GM23248 (cell line): ENCODE measurements around the gene TEAD2. TPM values are rescaled to one million over a fixed set of nuclear protein-coding genes. Genes with fewer than 3 reads are reported as not detected.

Experiments used
- DNase-seq: peaks from one replicate; pipeline ENCODE4 v3.0.0-alpha.2; 2015
- H2AFZ ChIP-seq: fragments of 200-600 bp; sonication (generic); 2 replicates; pipeline ENCODE4 v1.6.1; 2016; ENCODE audit warnings: antibody characterized with exemption
- H3F3A ChIP-seq: fragments of 200-600 bp; sonication (generic); 2 replicates; pipeline ENCODE4 v1.6.1; 2016; ENCODE audit warnings: mild to moderate bottlenecking, antibody characterized with exemption, mixed run types; ENCODE audit not compliant: insufficient read depth
- H3K27ac ChIP-seq: fragments of 200-600 bp; sonication (generic); 2 replicates; pipeline ENCODE4 v1.5.1; 2016; ENCODE audit warnings: mild to moderate bottlenecking
- H3K27me3 ChIP-seq: fragments of 200-600 bp; sonication (generic); replicated peaks from 2 replicates; pipeline ENCODE4 v1.6.1; 2016; ENCODE audit warnings: mild to moderate bottlenecking; ENCODE audit not compliant: insufficient read depth
- H3K36me3 ChIP-seq: fragments of 200-600 bp; sonication (generic); 2 replicates; pipeline ENCODE4 v1.6.1; 2016; ENCODE audit warnings: low read depth, mild to moderate bottlenecking
- H3K4me1 ChIP-seq: fragments of 200-600 bp; sonication (generic); 2 replicates; pipeline ENCODE4 v1.6.1; 2016; ENCODE audit warnings: mild to moderate bottlenecking; ENCODE audit not compliant: insufficient read depth
- H3K4me2 ChIP-seq: fragments of 200-600 bp; sonication (generic); one replicate; pipeline ENCODE4 v1.6.1; 2016; ENCODE audit warnings: mild to moderate bottlenecking; ENCODE audit not compliant: unreplicated experiment
- H3K4me3 ChIP-seq: fragments of 200-600 bp; sonication (generic); 2 replicates; pipeline ENCODE4 v1.5.1; 2016; ENCODE audit warnings: mild to moderate bottlenecking
- H3K79me2 ChIP-seq: fragments of 200-600 bp; sonication (generic); 2 replicates; pipeline ENCODE4 v1.6.1; 2016; ENCODE audit warnings: mild to moderate bottlenecking; ENCODE audit not compliant: insufficient read depth
- H3K9ac ChIP-seq: fragments of 200-600 bp; sonication (generic); 2 replicates; pipeline ENCODE4 v1.6.1; 2016; ENCODE audit warnings: mild to moderate bottlenecking
- H3K9me2 ChIP-seq: fragments of 200-600 bp; sonication (generic); 2 replicates; pipeline ENCODE4 v1.6.1; 2016; ENCODE audit warnings: mixed run types, mild to moderate bottlenecking, moderate library complexity; ENCODE audit not compliant: insufficient read depth
- H3K9me3 ChIP-seq: fragments of 200-600 bp; sonication (generic); one replicate; pipeline ENCODE4 v1.6.1; 2017; ENCODE audit warnings: low read depth
- H4K20me1 ChIP-seq: fragments of 200-600 bp; sonication (generic); 2 replicates; pipeline ENCODE4 v1.6.0; 2016; ENCODE audit not compliant: insufficient read depth
- EZH2 ChIP-seq: fragments of 200-600 bp; sonication (generic); IDR thresholded peaks from 2 replicates; pipeline ENCODE4 v1.6.1; 2018; ENCODE audit warnings: antibody characterized with exemption, mild to moderate bottlenecking; ENCODE audit not compliant: insufficient read depth, poor library complexity, severe bottlenecking
- EZH2phosphoT487 ChIP-seq: fragments of 200-600 bp; sonication (generic); IDR thresholded peaks from 2 replicates; pipeline ENCODE4 v1.6.1; 2018; ENCODE audit warnings: antibody characterized with exemption, moderate library complexity, mild to moderate bottlenecking, low read depth; ENCODE audit not compliant: insufficient read depth
- WGBS, 2 experiments: methylation state at CpG; one replicate each; pipeline ENCODE4 v1.1.6; 2015 to 2017; ENCODE audit warnings: low lambda C conversion rate in 2 of 2, low coverage in 1 of 2; ENCODE audit errors: missing lambda C conversion rate in 2 of 2; 5-methylcytosine and 5-hydroxymethylcytosine counted together
- in situ Hi-C: fragments of 300-500 bp; cut with MboI; formaldehyde crosslinking; loops from 2 replicates; pipeline ENCODE4 v1.15.0; 2020
- polyA plus RNA-seq: library from polyadenylated mRNA; unstranded; fragments of >200 nt; fragmentation: Nextera tagmentation; extraction: Ambion mirVana; gene quantifications from 2 replicates; pipeline ENCODE4 v1.2.1, GENCODE V29; 2016
- total RNA-seq: library from RNA; depleted of rRNA; stranded (reverse); fragments of >200 nt; shearing (Covaris generic); gene quantifications from 2 replicates; pipeline ENCODE4 v1.2.3, GENCODE V29; 2014

Gene TEAD2
- total and polyA plus RNA-seq, 2 experiments from 2014 or later, result 7.8 to 18.7 TPM

GRCh38 chr19:49398931-49399330 is 36.7 kb upstream of the TEAD2 start:
- H3K4me1 ChIP-seq, result no peaks in the 10 kb centered on the region
- no peaks in the 10 kb centered on the region for H3K79me2 ChIP-seq
- H3K27me3 ChIP-seq, result no peaks in the 10 kb centered on the region; the same call in 1 of the 2 replicates
- H3K36me3 ChIP-seq, result no peaks in the 10 kb centered on the region
- in situ Hi-C loops, result no loop called here
- H4K20me1 ChIP-seq, result no peaks in the 10 kb centered on the region
- no peaks in the 10 kb centered on the region for H3K9me3 ChIP-seq
- no peak overlapping the region for H3K27ac ChIP-seq
- H2AFZ ChIP-seq, result no peak overlapping the region
- H3K9ac ChIP-seq, result no peak overlapping the region
- 66 to 69% methylated on average over 6 of the region's 6 CpGs for WGBS, 2 experiments
- H3K4me3 ChIP-seq, result no peak overlapping the region
- no peak overlapping the region for H3K4me2 ChIP-seq
- TF ChIP-seq EZH2 (no peak), EZH2phosphoT487 (no peak)
- H3F3A ChIP-seq, result no peaks in the 10 kb centered on the region
- no peaks in the 10 kb centered on the region for H3K9me2 ChIP-seq
- DNase-seq, result no peak

- Histone ChIP-seq H3F3A (no peaks in the 10 kb centered on the region), H3K9me2 (no peaks in the 10 kb centered on the region), H3K9ac (no peak overlapping the region), H3K36me3 (no peaks in the 10 kb centered on the region), H3K27me3 (no peaks in the 10 kb centered on the region; the same call in 1 of the 2 replicates), H3K4me3 (no peak overlapping the region), H3K27ac (no peak overlapping the region), H4K20me1 (no peaks in the 10 kb centered on the region), H3K79me2 (no peaks in the 10 kb centered on the region), H3K4me2 (no peak overlapping the region), H3K9me3 (no peaks in the 10 kb centered on the region), H2AFZ (no peak overlapping the region), H3K4me1 (no peaks in the 10 kb centered on the region)
- WGBS, 2 experiments, result 39 to 47% methylated on average over 11 of the region's 11 CpGs
- in situ Hi-C loops, result no loop called here
- no peak for TF ChIP-seq EZH2
- TF ChIP-seq EZH2phosphoT487, result no peak
- no peak for DNase-seq
Measured at GRCh38 chr19:49398001-49398615, 35.9 kb upstream of the TEAD2 start.

- DNase-seq, result no peak
- H3K79me2 ChIP-seq, result no peaks in the 10 kb centered on the region
- no peak overlapping the region for H2AFZ ChIP-seq
- H3K4me3 ChIP-seq, result no peak overlapping the region
- TF ChIP-seq EZH2phosphoT487 (no peak), EZH2 (no peak)
- WGBS, 2 experiments, result 43 to 45% methylated on average over 8 of the region's 8 CpGs
- H3K27me3 ChIP-seq, result no peaks in the 10 kb centered on the region; the same call in 1 of the 2 replicates
- no peak overlapping the region for H3K4me2 ChIP-seq
- in situ Hi-C loops, result no loop called here
- no peaks in the 10 kb centered on the region for H3K9me3 ChIP-seq
- H3F3A ChIP-seq, result no peaks in the 10 kb centered on the region
- H3K27ac ChIP-seq, result no peak overlapping the region
- no peak overlapping the region for H3K9ac ChIP-seq
- no peaks in the 10 kb centered on the region for H3K9me2 ChIP-seq
- H3K4me1 ChIP-seq, result no peaks in the 10 kb centered on the region
- H3K36me3 ChIP-seq, result no peaks in the 10 kb centered on the region
- no peaks in the 10 kb centered on the region for H4K20me1 ChIP-seq
Measured at GRCh38 chr19:49396738-49397505, 34.7 kb upstream of the TEAD2 start.

- H2AFZ ChIP-seq, result no peak overlapping the region
- H3K9ac ChIP-seq, result no peak overlapping the region
- H3K27me3 ChIP-seq, result peaks cover under 1% of the 10 kb centered on the region; the same call in 1 of the 2 replicates
- H3F3A ChIP-seq, result no peaks in the 10 kb centered on the region
- no peak for DNase-seq
- H3K79me2 ChIP-seq, result no peaks in the 10 kb centered on the region
- H3K36me3 ChIP-seq, result no peaks in the 10 kb centered on the region
- TF ChIP-seq EZH2 (no peak), EZH2phosphoT487 (no peak)
- no peaks in the 10 kb centered on the region for H4K20me1 ChIP-seq
- H3K27ac ChIP-seq, result no peak overlapping the region
- WGBS, 2 experiments, result 65 to 71% methylated on average over 14 to 15 of the region's 15 CpGs
- H3K4me1 ChIP-seq, result no peaks in the 10 kb centered on the region
- no peaks in the 10 kb centered on the region for H3K9me3 ChIP-seq
- in situ Hi-C loops, result no loop called here
- no peak overlapping the region for H3K4me3 ChIP-seq
- no peak overlapping the region for H3K4me2 ChIP-seq
- no peaks in the 10 kb centered on the region for H3K9me2 ChIP-seq
Measured at GRCh38 chr19:49395581-49396407, 33.6 kb upstream of the TEAD2 start.
